SH-SY5Y (cell line): ENCODE results near the gene ADRM1.

Experiments
- GATA2 ChIP-seq: IDR thresholded peaks from 2 replicates; pipeline ENCODE4 v1.6.1; 2011; ENCODE audit warnings: mild to moderate bottlenecking, low read depth, low read length
- GATA3 ChIP-seq: IDR thresholded peaks from 2 replicates; pipeline ENCODE4 v1.6.1; 2011; ENCODE audit warnings: low read depth, mild to moderate bottlenecking, low read length, moderate library complexity

DNA sequence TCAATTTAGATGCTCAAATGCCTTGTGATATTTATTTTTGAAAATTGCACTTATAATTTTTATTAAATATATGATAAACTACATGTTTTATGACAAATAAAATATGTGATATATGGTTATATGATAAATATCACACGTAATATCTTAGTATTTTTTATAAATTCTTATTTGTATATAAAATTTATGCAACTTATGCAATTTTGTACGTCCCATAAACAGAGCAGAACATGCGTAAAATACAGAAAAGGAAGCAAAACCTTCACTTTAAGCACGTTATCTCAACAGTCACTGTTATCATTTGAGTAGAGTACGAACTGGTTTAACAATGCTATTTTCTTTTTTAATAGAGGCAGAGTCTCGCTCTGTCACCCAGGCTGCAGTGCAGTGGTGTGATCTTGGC is 15.7 kb upstream of the ADRM1 start:
- TF ChIP-seq GATA2: no peak
- no peak for TF ChIP-seq GATA3
